T-helper 17 cell (primary cell): Measurements from ENCODE around the gene HMX3. TPM values are rescaled to one million over a fixed set of nuclear protein-coding genes. Genes with fewer than 3 reads are reported as not detected.

Source experiments
- ATAC-seq: fragments of 150-1000 bp; cut with Tn5 transposase; 2 replicates; pipeline ENCODE4 v1.10.0; 2021; ENCODE audit warnings: mild to moderate bottlenecking, moderate library complexity
- DNase-seq, 3 donors: peaks; one replicate each; pipeline versions ENCODE4 v3.0.0 to v3.0.0-alpha.2; 2020 to 2021
- H3K9me3 ChIP-seq: one replicate; pipeline ENCODE4 v1.7.0; 2013; ENCODE audit warnings: low read length, mild to moderate bottlenecking; ENCODE audit not compliant: control insufficient read depth, poor library complexity, severe bottlenecking
- H3K27ac Mint-ChIP-seq: one replicate; pipeline ENCODE4 v1.8.0; 2022; ENCODE audit warnings: mild to moderate bottlenecking, moderate library complexity, mixed read lengths
- H3K27me3 Mint-ChIP-seq: one replicate; pipeline ENCODE4 v1.8.0; 2022; ENCODE audit warnings: mixed read lengths
- H3K36me3 Mint-ChIP-seq: one replicate; pipeline ENCODE4 v1.8.0; 2022; ENCODE audit warnings: low read depth, mixed read lengths
- H3K4me1 Mint-ChIP-seq: one replicate; pipeline ENCODE4 v1.8.0; 2022; ENCODE audit warnings: mild to moderate bottlenecking, mixed read lengths
- H3K4me3 Mint-ChIP-seq: one replicate; pipeline ENCODE4 v1.8.0; 2022; ENCODE audit warnings: mild to moderate bottlenecking, moderate library complexity, mixed read lengths
- total RNA-seq, 4 donors: library from RNA in 2 of 4; stranded (reverse) in 2 of 4; gene quantifications; one replicate each; pipeline ENCODE4 v1.2.3 and lab custom pipeline; 2022 to 2026

Gene HMX3
- total RNA-seq, 2 donors from 2014 or later = 0.39 TPM; not detected in 1

- H3K9me3 ChIP-seq = no peaks in the 10 kb centered on the region
- Mint-ChIP-seq H3K36me3 (peaks cover 9% of the 10 kb centered on the region), H3K4me3 (no peak overlapping the region), H3K4me1 (no peaks in the 10 kb centered on the region), H3K27ac (no peak overlapping the region), H3K27me3 (no peaks in the 10 kb centered on the region)
- ATAC-seq (no peak), DNase-seq (no peak)
Observed at GRCh38 chr10:123180101-123181090, 44.6 kb downstream of the HMX3 start.

GRCh38 chr10:123183724-123184123 lies 48.0 kb downstream of the HMX3 start:
- H3K36me3 Mint-ChIP-seq = peaks cover 11% of the 10 kb centered on the region
- H3K27me3 Mint-ChIP-seq = no peaks in the 10 kb centered on the region
- no peak overlapping the region for H3K27ac Mint-ChIP-seq
- H3K4me1 Mint-ChIP-seq = peaks cover 2% of the 10 kb centered on the region
- no peaks in the 10 kb centered on the region for H3K9me3 ChIP-seq
- ATAC-seq (no peak), DNase-seq (no peak)
- H3K4me3 Mint-ChIP-seq = no peak overlapping the region

- Mint-ChIP-seq H3K27ac (no peak overlapping the region), H3K27me3 (no peaks in the 10 kb centered on the region), H3K4me3 (no peak overlapping the region), H3K36me3 (peaks cover 14% of the 10 kb centered on the region), H3K4me1 (peaks cover 9% of the 10 kb centered on the region)
- no peaks in the 10 kb centered on the region for H3K9me3 ChIP-seq
- ATAC-seq (no peak), DNase-seq (no peak)
Observed at GRCh38 chr10:123187781-123188180, 52.0 kb downstream of the HMX3 start.

Other genes starting within 250 kb of the HMX3 start
- gene FAM24A, start 225.4 kb upstream of the HMX3 start, total RNA-seq = not detected
- gene C10orf88, start 181.7 kb upstream of the HMX3 start, total RNA-seq = 1 to 10 TPM; 5.7 to 6.8 TPM
- gene PSTK, start 155.6 kb upstream of the HMX3 start, total RNA-seq = 10 to 100 TPM; 10.3 to 10.5 TPM
- 10 to 100 TPM; 35.7 to 56.1 TPM for gene IKZF5, start 127.2 kb upstream of the HMX3 start, total RNA-seq
- 10 to 100 TPM; 19.8 to 24.0 TPM for gene ACADSB, start 127.0 kb upstream of the HMX3 start, total RNA-seq
- gene HMX2, start 12.2 kb downstream of the HMX3 start, total RNA-seq = not detected
- 100 to 1,000 TPM; 105 to 111 TPM for gene BUB3, start 18.4 kb downstream of the HMX3 start, total RNA-seq